Nephron (organoid): Measurements from ENCODE around the gene PJVK.

Experiments used
- H3K27ac Mint-ChIP-seq, 3 experiments: 2 replicates each; pipeline ENCODE4 v1.8.0; 2020; ENCODE audit warnings: mixed read lengths in 3 of 3, mild to moderate bottlenecking in 2 of 3, moderate library complexity in 1 of 3
- H3K27me3 Mint-ChIP-seq: 2 replicates; pipeline ENCODE4 v1.8.0; 2021; ENCODE audit warnings: low read depth, mild to moderate bottlenecking, moderate library complexity, mixed read lengths
- H3K36me3 Mint-ChIP-seq: 2 replicates; pipeline ENCODE4 v1.8.0; 2020; ENCODE audit warnings: low read depth, mixed read lengths
- H3K4me1 Mint-ChIP-seq: 2 replicates; pipeline ENCODE4 v1.8.0; 2020; ENCODE audit warnings: mixed read lengths
- H3K4me3 Mint-ChIP-seq, 3 experiments: 2 replicates each; pipeline ENCODE4 v1.8.0; 2020; ENCODE audit warnings: mild to moderate bottlenecking in 3 of 3, mixed read lengths in 3 of 3, moderate library complexity in 2 of 3
- H3K9me3 Mint-ChIP-seq: 2 replicates; pipeline ENCODE4 v1.8.0; 2020; ENCODE audit warnings: mixed read lengths
- CTCF ChIP-seq, 3 experiments: fragments of 200-600 bp; sonication (generic); IDR thresholded peaks; one replicate each; pipeline ENCODE4 v1.5.0; 2021; ENCODE audit warnings: antibody characterized with exemption in 3 of 3; ENCODE audit not compliant: unreplicated experiment in 3 of 3

The PJVK gene

GRCh38 chr2:178479275-178479616 is 28.1 kb downstream of the PJVK start:
- no peaks in the 10 kb centered on the region for H3K27me3 Mint-ChIP-seq
- H3K36me3 Mint-ChIP-seq = peaks cover 8% of the 10 kb centered on the region
- peak in 2 of 3 experiments; percentile 0 to 41 for TF ChIP-seq CTCF (IDR thresholded peaks at IDR 0.05; ENCODE audit: unreplicated experiment in 3 of 3)
- peak overlapping the region; percentile 97 to 100 (median 99) for H3K27ac Mint-ChIP-seq
- peak overlapping the region; percentile 93 to 95 (median 95) for H3K4me3 Mint-ChIP-seq
- no peaks in the 10 kb centered on the region for H3K9me3 Mint-ChIP-seq
- H3K4me1 Mint-ChIP-seq = peaks cover 47% of the 10 kb centered on the region

GRCh38 chr2:178479758-178480226 is 28.6 kb downstream of the PJVK start:
- Mint-ChIP-seq H3K27ac (peak overlapping the region; percentile 97 to 100 (median 99)), H3K9me3 (no peaks in the 10 kb centered on the region), H3K36me3 (peaks cover 8% of the 10 kb centered on the region), H3K4me1 (peaks cover 52% of the 10 kb centered on the region), H3K4me3 (peak overlapping the region; percentile 93 to 95 (median 95)), H3K27me3 (no peaks in the 10 kb centered on the region)
- no peak for TF ChIP-seq CTCF (IDR thresholded peaks at IDR 0.05; ENCODE audit: unreplicated experiment in 3 of 3)

- Mint-ChIP-seq H3K36me3 (peaks cover 10% of the 10 kb centered on the region), H3K4me1 (peaks cover 53% of the 10 kb centered on the region), H3K27ac (peak within 1 kb of the TSS; percentile 97 to 100 (median 99)), H3K4me3 (peak within 1 kb of the TSS; percentile 93 to 99 (median 97)), H3K9me3 (no peaks in the 10 kb centered on the region), H3K27me3 (no peaks in the 10 kb centered on the region)
- no peak for TF ChIP-seq CTCF (IDR thresholded peaks at IDR 0.05; ENCODE audit: unreplicated experiment in 3 of 3)
These were observed 29.3 kb downstream of the PJVK start, which contains the start of gene PLEKHA3 for GRCh38 chr2:178480227-178481181. Gene PLEKHA3 (plus strand): TSS chr2:178480457. CDS start chr2:178480870, 413 bp downstream.

- Mint-ChIP-seq H3K27me3 (no peaks in the 10 kb centered on the region), H3K9me3 (no peaks in the 10 kb centered on the region), H3K27ac (peak overlapping the region in 1 of 3 experiments; percentile 23), H3K4me1 (peaks cover 35% of the 10 kb centered on the region), H3K36me3 (peaks cover 17% of the 10 kb centered on the region), H3K4me3 (peak overlapping the region; percentile 93 to 99 (median 97))
- TF ChIP-seq CTCF (IDR thresholded peaks at IDR 0.05; ENCODE audit: unreplicated experiment in 3 of 3) = no peak
These were observed 31.3 kb downstream of the PJVK start for GRCh38 chr2:178482437-178482836.

- no peak overlapping the region for H3K4me3 Mint-ChIP-seq
- peaks cover 31% of the 10 kb centered on the region for H3K36me3 Mint-ChIP-seq
- H3K27ac Mint-ChIP-seq = no peak overlapping the region
- no peak for TF ChIP-seq CTCF (IDR thresholded peaks at IDR 0.05; ENCODE audit: unreplicated experiment in 3 of 3)
- no peaks in the 10 kb centered on the region for H3K9me3 Mint-ChIP-seq
- no peaks in the 10 kb centered on the region for H3K27me3 Mint-ChIP-seq
- H3K4me1 Mint-ChIP-seq = peaks cover 29% of the 10 kb centered on the region
These were observed 33.3 kb downstream of the PJVK start for GRCh38 chr2:178484245-178485041.
